Measurements from ENCODE around the gene OLFML2B.

DNA sequence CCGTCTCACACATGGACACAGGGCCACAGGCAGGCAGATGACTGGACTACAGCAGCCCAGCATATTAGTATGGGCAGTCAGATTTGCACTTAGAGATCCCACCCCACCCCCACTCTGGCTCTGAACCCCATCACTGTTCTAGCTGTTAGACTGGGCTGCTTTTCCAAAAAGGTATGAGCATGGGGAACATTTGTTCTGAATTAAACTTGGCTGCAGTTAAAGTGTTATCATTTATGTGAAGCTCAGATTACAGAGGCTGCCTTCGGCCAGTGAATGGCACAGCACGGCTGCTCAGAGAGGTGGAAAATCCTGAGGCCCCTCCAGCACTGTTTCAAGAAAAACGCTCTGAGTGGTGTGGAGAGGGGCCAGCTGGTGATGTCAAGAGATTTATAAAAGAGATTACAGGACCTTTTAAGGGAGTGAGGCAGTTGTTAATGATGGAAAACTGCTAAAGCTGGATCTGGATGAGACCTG is 38.9 kb upstream of the OLFML2B start:
- peak; percentile 99 for TF ChIP-seq GATA2 (IDR thresholded peaks at IDR 0.05; ENCODE audit: low read depth, low read length)
- TF ChIP-seq GATA3 (IDR thresholded peaks at IDR 0.05; ENCODE audit: low read depth, low read length), result peak; percentile 98
